HTR-8/SVneo (cell line): Measurements from ENCODE around the gene AFF1.
"Not testable (repeated sequence)": the region's sequence is repeated elsewhere in the genome, so short reads cannot be mapped to it uniquely, and the experiment has no call there.

Experiments used
- DNase-seq: peaks from one replicate; pipeline ENCODE4 v3.0.0; 2011; ENCODE audit warnings: low spot score, mixed read lengths; ENCODE audit not compliant: insufficient read length
- FAIRE-seq: peaks from 2 replicates; lab custom pipeline; 2011; peaks lifted over from hg19 to GRCh38; lab: Jason Lieb, UNC

Gene AFF1

DNA sequence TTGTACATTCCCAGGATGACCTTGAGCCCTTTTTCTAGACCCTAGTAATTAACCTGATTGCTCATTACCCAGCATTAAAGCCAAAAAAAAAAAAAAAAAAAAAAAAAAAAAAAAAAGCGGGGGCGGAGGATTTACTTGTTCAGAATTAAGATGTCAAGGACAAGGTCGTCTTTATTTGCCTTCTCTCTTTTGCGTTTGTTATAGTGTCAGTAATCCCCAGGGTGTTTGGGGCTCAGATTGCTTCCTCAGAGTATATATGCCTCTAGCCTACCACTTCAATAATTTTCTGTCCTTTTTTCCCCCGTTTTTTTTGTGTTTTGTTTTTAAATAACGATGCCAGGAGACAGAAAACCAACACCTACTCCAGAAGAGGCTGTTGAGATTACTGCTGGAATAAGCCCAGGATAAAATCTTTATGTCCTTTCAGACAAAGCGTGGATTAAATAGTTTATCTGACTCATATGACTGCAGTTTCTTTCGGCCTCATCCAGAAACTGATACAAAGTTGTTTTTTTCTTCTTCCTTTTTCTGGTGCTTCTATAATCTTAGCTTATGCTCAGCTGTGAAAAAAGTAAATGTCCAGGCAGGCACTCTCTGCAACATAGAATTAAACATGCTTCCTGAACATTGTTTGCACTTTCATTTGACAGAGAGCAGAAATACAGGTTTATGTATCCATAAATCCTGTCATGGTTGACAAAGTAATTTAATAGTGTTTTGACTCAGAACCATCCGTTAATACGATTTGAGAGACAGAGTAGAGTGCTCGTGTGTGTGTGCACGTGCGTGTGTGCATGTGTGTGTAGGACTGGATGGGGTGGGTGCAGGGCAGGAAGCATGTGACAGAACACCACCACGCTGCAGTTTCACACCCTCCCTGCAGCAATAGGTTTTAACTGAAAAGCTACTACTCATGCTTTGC is 138.6 kb downstream of the AFF1 start:
- FAIRE-seq: no peak
- DNase-seq: no peak

DNA sequence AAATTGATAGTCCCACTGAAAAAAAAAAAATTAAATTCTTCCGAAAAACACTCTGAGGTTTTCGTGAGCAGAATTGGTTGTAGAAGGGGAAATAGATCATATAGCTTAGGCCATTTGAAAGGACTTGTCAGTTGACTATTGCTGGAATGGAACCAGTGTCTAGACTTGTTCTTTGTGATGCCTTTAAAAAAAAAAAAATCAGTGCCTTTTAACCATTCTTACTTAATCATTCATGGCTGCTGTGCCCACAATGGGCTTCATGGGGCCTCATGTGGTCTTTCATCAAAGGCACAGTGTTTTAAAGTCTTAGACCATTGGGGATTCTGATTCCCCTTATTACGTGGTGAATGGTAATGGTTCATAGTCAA is 139.3 kb downstream of the AFF1 start:
- no peak for FAIRE-seq

DNA sequence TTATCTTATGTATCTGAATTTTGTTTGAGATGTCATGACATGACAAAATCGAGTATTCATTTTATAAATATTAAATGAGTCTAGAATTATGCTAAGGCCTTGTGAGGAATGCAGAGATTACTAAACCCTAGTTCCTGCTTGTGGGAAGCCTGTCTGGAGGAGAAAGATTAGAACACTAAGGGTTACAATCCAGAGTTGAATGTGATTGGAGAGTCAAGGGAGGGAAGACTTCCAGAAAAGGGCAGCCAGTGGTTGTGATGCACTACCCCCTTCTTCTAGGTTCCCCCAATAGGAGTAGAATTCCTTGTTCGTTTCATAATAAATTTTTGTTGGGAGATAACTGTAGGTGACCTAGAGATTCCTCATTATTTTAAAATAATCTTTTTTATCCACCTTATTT is 141.1 kb downstream of the AFF1 start:
- FAIRE-seq (no peak), DNase-seq (no peak)

More for the DNA sequence above, 139.3 kb downstream of the AFF1 start:
- DNase-seq: no peak

DNA sequence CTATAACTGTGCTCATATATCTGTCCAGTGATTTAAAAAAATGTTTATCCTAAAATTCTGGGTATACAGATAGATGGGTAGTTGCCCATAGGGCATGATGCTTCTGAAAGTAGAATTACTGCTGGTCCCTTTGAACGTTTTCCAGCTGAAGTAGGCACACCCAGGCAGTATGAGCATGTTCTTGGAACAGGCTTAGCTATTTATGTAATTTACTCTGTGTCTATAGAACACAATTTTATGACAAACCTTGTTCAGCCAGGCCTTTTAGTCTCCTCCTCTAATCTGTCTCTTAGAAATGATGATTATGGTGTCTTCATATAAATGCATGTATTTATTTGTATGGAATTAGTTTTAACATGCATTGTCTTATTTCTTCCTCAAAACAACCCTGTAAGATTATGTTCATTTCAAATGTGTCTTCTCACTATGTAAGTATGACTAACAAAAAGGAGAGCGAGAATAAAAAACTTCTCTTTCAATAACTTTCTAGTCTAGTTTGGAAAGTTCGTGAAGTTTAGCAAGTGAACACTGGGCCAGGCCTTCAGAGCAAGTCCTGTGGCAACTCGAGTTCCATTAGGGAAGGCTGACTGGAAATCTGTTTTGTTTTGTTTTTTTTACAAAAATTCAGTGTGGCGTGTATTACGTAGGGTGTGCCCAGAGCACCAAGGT is 142.0 kb downstream of the AFF1 start:
- DNase-seq (no peak), FAIRE-seq (no peak)

DNA sequence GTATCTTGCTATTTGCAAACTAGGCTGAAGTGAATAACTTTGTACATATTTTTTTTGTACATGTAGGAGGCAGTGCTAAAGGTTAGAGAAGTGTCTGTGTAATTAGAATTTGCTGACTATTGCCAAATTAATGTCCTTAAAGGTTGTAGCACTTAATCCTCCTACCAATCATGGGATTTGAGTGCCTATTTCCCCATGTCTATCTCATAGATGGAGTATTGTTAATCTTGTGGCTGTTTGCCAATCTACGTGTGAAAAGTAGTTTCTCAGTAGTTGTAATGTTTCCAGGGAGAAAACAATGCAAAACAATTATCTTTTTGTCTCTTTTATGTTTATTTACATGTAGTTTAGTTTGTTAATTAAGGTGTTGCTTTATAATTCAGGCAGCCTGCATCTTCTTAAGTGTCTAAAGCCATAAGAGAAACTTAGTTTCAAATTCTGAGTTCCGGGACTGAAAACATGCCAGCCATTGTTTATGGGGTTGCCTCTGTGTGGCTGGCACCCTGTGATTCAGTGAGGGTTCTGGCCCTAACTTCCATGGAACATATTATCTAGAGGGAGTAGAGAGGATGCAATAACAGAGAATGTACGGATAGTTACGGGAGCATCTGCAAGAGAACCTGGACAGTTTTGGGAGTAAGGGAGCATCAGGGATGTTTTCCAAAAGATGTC is 143.2 kb downstream of the AFF1 start:
- DNase-seq (no peak), FAIRE-seq (no peak)

DNA sequence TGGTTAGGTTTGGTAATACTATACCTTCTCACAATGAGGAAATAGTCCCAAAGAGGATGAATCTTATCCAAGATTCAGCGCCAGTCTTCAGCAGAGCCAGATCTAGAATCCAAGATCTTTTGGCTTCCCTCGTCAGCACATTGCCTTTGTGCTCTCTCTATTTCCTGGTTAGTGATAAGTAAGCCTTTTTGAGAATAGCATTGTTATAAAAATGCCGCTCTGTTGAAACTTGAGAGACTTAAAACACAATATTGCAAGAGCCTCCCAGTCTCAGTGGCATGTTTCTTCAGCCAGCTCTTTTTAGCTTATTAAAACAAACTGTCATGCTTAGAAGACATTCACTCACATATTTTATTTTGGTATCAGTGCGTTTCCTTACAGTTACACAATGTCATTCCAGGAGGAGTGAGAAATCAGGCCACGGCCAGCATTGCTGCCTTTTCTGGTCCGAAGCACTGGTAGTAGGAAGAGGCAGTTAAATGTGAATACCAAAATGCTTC is 144.2 kb downstream of the AFF1 start:
- no peak for FAIRE-seq
- no peak for DNase-seq

DNA sequence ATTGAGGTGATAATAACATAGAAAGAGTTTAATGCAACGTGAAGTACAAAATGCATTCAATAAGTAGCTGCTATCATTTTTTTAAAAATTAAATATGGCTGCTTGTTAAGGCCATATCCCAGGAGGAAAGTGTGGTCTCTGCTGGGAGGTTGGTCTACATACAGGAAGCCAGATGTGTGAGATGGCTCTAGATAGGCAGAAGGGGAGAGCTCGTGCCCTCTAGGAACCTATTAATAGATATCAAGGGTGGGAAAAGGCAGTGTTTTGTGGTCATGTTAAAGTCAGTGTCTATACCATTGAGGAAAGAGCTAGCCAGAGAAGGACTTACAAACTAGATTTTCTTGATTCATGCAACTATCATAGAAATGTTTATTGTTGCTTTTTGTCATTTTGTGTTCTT is 145.2 kb downstream of the AFF1 start:
- DNase-seq (no peak), FAIRE-seq (no peak)

DNA sequence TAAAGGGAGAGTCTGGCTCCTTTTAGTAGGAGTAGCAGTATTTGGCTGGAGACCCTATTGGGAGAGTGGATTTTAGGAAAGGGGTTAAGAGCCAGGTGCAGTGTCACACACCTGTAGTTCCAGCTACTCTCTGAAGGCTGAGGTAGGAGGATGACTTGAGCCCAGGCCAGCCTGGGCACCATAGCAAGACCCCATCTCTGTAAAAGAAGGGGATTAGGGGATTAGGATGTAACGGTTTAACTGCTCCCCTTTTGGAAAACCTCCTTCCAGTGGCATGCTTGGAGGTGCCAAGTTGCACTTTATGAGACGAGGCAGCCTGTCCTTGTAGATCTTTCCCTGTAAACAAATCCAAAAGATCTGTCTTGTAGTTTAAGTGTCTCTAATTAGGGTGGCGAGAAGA is 145.7 kb downstream of the AFF1 start:
- FAIRE-seq (no peak), DNase-seq (no peak)

DNA sequence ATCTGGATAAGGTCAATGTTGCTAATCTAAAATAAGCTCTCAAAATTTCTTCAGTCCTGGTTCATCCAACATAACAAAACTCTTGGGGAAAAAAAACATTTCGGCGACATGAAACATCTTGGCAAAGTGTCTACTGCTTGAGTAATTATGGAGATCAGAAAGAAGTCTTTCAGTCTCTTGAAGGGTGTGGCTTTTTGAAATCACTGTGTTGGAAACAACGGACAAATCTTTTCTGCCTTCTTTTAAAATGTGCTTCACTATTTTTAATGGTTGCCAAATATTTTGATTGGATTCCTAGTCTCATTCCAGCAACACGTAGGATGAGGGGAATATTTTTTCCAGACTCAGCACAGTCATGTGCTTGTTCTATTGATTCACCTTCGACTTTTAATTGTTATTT is 147.0 kb downstream of the AFF1 start:
- no peak for FAIRE-seq
- no peak for DNase-seq

DNA sequence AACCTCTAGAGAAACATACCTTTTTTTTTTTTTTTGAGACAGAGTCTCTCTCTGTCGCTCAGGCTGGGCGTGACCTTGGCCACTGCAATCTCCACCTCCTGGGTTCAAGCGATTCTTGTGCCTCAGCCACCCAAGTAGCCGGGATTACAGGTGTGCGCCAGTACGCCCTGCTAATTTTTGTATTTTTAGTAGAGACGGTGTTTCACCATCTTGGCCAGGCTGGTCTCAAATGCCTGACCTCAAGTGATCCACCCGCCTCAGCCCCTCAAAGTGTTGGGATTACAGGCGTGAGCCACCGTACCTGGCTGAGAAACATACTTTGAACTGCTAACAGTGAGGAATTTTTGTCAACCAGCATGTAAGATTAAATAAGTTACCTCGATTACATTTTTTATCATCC is 150.9 kb downstream of the AFF1 start:
- DNase-seq, FAIRE-seq: not testable (repeated sequence)

DNA sequence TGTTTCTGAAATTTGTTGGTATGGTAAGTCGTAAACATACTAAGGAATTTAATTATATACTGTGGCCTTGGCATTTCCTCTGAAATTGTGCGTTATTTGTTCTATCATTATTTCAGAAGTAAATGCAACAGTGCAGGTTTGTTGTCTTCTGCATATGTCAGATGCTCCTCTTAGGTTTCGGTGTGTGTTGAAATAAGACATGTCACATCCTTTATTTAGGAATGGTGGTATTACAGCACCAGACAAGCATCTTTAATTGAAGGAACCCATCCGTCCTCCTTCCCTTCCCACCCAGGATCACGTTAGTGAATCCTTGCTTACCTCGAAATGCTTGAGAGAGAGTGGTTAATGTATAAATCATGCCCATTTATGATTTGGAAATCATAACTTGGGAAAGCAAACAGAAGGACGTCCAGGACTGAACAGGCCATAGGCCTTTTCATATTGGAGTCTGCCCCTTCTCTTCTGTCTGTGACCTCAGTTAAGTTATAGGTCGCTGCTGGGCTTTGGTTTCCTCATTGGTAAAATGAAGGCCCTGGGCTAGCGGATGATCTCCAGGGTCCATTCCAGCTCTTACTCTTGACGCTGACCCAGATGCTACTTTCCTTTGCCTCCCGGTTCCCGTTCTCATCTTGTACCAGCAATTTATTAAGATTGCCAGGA is 151.5 kb downstream of the AFF1 start:
- FAIRE-seq: no peak
- no peak for DNase-seq

DNA sequence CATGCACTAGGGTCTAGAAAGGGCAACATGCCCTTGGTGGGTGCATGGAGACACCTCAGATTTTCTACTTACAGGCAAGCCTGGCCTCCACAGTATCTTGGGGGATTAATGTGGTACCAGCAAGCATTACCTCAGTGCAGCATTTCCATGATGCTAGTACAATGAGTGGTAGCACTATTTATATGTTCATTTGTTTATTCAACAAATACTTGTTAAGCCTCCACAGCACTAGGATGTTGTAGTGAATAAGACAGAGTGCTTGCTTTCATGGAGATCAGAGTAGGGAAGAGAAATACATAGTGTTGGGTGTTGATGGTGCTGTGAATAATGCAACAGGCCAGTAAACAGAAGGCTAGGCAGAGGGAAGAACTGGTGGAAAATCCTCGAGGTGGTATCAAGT is 152.2 kb downstream of the AFF1 start:
- FAIRE-seq: no peak

DNA sequence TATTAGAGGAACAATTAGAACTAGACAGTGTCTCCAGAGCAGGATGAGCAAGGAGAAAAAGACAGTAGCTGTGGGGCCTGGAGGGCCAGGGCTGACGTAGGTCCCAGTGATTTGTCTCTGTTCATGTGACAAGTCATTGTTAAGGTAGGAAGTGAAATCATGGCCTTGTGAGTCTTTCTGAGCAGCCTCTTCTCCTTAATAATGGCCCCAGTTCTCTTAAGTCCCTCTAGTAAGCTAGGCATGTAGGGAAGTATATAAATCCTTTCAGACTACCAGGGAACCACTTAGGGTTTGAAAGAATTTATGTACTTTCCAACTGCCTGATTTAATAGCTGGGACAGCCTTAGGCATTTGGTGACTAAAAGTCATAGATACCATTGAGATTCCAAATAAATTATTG is 152.6 kb downstream of the AFF1 start:
- DNase-seq (no peak), FAIRE-seq (no peak)

More for the DNA sequence above, 152.2 kb downstream of the AFF1 start:
- DNase-seq: no peak

DNA sequence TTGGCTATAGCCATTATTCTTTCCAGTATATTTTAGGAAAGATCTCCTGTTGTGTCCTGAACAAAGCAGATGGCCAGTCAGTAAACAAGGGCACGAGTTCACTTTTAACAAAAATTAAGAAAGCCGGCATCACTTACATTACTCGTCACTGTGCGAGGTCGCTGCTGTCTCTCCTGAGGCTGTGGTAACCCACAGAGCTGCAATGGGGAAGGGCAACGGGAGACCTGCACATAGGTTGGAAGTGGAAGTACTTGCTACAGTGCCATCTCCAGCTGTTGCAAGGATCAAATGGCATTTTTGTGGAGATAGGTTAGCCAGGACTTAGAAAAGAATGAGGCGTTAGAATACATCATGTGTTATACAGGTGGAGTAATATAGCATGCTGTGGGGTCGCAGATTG is 153.4 kb downstream of the AFF1 start:
- FAIRE-seq: no peak

DNA sequence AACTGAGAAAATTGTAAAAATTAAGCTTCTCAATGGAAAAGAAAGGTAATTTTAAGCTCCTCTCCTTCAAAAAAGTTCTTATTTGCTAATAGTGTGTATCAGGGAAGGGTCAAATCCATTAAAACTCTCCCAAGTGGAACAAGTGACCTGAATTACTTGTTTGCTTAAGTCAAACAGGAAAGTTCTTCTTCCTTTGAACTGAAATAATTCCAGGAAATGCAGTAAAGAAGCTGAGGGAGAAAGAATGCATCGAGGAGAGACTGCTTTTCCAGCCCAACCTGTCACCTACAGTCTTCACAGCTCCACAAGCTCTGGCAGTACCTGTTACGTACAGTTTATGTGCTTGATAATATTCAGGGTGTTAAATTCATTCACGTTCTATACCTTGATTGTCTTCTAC is 154.6 kb downstream of the AFF1 start:
- FAIRE-seq (no peak), DNase-seq (no peak)

More for the DNA sequence above, 153.4 kb downstream of the AFF1 start:
- no peak for DNase-seq

DNA sequence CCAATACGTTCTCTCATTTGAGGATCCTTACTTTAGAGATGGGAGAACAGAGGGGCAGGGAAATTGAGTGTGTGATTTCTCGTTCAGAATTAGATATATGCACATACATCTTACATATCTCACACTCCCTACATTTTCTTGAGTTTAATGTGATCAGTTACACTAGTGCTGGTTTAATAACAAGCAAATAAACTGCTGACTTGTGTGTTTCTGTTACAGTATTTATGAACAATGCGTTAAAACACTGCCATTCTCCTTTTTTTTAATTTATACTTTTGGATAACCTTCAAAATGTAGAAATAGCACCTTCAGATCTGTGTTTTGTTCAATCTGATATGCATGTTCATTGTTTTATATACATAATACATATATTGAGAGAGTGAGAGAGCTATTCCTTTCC is 155.5 kb downstream of the AFF1 start:
- DNase-seq: no peak
- FAIRE-seq: no peak

DNA sequence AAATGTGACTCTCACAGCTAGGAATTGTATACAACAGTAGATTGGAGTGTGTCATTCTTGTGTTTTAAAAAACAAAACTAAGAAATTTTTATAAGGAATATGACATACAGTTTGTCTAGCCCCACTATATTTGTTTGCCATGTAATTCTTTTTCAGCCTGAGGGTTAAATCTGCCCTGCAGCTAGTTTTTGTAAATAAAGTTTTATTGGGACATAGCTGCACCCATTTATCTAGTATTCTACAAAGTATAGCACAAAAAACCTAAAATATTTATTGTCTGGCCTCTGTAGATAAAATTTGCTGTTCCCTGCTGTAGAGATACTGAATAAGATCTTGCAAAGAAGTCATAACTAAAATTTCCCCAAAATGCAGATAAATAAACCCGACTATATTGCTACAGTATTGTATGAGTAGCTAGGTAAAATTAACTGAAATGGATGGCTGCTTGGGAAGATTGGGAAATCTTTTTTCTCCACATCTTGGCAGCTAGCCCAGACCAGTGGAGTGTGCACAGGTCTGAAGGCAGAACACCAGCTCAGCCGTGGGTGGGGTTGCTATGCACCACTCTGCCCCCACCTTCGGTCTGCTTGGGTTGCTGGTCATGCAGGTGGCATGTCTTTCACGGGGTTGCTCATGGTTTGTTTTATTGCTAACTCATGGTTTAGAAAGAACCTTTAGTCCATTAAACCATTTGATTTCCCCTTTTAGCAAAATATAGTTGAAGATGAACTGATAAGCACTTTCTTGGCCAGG is 157.8 kb downstream of the AFF1 start:
- peak; percentile 59 for DNase-seq
- FAIRE-seq: peak; percentile 62

DNA sequence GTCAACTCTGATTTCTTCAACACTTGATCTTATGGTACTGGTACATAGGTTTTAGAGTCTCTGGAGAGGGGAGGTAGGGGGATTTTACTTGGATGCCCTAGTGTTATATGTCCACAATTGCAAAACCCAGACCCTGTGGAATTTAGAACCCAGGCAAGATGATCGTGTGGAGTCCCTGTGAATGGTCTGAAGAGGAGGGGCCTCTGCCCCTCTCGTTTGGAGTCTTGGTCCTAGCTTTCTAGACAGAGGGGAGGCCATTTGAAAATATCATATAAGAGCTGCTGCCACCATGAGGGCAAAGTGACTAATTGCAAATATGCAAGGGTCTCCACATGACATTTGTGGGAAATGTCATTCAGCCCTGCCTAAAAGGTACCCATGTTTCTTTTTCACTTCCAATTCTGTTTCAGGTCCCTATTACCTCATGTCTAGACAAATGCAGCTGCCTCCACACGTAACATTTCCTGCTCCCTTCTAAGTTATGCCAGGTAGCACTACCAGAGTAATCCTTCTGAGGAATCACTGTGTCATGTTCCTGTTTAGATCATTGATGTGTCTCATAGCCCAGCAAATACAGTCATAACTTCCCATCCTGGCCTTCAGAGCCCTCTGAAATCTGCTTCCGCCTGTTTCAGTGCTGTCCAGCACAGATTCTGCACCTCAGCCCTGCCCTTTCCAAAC is 158.8 kb downstream of the AFF1 start:
- FAIRE-seq (no peak), DNase-seq (peak; percentile 32)

DNA sequence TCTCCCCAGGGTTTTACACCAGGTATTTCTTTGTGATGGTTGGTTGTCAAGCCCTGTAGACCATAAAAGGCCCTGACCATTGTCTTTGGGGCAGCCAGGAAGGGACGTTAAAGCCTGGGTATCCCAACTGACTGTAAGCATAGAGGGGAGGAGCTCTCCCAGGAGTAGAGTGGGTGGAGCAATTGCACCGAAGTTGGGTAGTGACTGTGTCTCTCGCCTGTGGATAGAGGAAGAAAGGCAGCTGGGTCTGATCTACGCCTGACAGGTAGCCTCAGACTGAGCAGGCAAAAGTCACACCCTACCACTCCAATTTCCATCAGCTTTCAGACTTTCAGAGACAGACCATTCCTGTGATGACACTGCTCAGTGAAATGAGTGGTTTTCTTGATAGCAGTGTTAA is 162.3 kb downstream of the AFF1 start:
- FAIRE-seq: no peak

More for the DNA sequence above, 162.3 kb downstream of the AFF1 start:
- no peak for DNase-seq
